NCI-H1048 (cell line): ENCODE measurements around the gene EPS8L3.

ENCODE experiments used
- DNase-seq: peaks from one replicate; lab custom pipeline; 2025; lab: John Stamatoyannopoulos, UW

The EPS8L3 gene

DNA sequence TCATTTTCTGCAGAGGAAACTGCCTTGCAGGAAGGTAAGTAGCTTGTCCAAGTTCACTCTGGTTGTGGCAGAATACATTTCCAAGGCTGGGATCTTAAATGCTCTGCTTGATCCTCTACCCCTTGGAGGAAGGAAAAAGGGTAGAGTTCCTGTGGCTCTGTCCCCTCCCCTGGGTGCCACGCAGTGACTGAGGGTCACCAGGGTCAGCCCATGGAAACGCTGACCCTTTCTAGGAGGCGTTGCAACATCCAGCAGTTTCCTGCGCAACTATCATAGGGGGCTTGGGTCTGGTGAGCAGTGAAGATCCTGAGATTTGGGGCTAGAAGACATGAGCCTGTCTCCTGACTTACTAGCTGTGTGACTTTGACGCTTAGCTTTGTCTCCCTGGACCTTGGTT lies 29.4 kb upstream of the EPS8L3 start:
- no peak for DNase-seq

- no peak for DNase-seq
Observed at GRCh38 chr1:109792056-109792831, 28.5 kb upstream of the EPS8L3 start.

GRCh38 chr1:109791495-109792043 lies 27.8 kb upstream of the EPS8L3 start:
- no peak for DNase-seq

DNA sequence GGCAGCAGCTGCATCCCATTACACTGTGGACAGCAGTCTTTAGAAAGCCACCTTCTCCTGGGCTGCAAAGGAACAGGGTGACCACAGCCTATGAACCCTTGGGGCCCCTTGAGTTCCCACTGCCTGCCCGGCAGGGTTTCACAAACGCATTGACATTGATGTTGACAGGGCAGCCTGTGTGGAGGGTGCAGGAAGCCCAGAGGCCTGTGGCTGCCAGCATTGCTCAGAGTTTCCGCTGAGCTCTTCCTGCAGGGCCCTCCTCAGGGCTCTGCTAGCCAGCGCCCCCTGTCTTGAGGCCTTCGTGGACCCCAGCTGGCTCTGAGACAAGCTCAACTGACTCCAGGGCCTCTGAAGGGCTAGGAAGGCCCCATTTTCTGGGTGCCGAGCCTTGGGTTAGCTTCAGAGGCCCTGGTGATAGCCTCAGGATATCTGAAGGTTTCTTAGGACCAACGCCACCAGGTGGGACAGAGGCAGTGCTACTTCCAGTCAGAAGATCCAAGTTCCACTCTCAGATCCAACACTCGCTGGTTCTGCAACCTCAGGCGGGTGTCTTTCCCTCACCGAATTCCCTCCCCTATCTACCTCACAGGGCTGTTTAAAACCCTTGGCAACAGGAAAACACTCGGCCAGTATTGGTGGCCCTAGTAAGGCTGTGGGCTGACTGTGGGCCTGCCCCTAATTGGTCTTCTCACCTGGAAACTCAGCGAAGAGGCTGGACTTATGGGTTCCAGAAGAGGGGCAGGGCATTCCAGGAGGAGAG lies 27.2 kb upstream of the EPS8L3 start:
- no peak for DNase-seq

GRCh38 chr1:109790329-109790728 lies 26.6 kb upstream of the EPS8L3 start:
- no peak for DNase-seq

GRCh38 chr1:109789551-109790180 lies 25.9 kb upstream of the EPS8L3 start:
- no peak for DNase-seq

DNA sequence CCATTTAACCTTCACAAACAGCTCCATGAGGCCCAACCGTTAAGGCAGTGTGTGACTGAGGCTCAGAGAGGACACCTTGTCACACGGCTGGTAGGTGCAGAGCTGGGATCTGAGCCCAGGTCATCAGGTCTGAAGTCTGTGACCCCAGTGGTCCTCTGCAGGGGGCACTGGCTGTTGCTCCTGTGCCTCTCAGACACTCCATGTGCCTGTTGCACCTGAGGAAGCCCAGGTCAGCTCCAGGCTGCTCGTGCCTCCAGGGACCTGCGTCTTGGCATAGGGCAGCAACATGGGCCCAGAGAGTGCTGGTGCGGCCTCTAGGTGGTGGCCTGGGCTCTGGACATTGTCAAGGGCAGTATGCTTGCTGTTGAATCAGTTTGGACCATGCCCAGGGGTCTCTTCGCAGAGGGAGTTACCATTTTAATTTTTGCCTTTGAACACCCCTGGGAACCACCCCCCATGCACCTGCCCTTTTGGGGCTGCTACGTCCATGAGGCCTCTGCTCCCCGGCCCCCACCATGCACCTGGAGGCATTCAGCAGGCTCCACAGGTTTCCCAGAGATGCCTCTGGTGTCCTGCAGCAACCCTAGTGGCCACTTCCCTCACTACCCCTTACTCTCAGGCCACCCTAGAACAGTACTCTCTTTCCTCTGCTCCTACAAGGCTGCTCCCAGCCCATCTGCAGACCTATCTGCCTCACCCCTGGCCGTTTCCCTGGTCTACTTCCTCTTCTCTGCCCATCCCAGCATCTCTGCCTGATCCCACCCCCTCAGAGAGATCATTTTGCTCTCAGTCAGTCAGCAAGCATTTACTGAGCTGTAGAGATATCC lies 25.2 kb upstream of the EPS8L3 start:
- no peak for DNase-seq

DNA sequence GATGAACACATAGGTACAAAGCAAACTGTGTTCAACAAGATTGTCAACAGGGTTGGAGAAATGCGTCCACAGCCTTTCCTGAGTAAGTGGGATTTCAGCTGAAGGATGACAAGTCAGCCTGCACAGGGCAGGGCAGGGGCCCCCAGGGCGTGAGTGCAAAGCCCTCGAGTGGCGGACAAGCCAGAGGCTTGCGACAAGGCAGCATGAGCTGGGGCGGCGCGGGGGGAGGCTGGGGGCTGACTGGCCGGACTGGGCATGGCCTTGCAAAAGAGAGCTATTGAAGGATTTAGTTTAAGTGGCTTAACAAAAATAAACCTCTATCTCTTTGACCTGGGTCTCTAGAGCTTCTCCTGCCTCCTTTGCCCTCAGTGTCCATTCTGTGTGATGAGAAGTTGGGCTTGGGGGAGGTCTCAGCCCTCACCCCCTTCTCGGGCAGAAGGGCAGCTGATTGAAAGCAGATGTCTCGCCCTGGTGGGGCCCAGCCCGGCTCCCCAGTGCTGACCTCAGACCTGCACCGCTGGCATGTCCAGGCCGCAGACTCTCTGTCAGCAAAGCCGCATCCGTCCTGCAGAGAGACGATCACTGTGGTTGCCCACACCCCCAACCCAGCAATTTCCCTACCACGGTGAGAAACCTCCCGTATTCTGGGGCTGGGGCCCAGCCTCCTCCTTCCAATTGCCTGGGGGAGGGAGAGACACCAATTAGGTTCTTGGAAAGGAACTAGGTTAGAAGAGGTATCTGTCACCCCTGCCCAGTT lies 24.3 kb upstream of the EPS8L3 start:
- DNase-seq: no peak

- no peak for DNase-seq
Observed at GRCh38 chr1:109787211-109787844, 23.6 kb upstream of the EPS8L3 start.

GRCh38 chr1:109786531-109787021 lies 22.9 kb upstream of the EPS8L3 start:
- DNase-seq: no peak

GRCh38 chr1:109786112-109786480 lies 22.4 kb upstream of the EPS8L3 start:
- no peak for DNase-seq

- no peak for DNase-seq
Observed at GRCh38 chr1:109785446-109786111, 21.9 kb upstream of the EPS8L3 start.

- DNase-seq: no peak
Observed at GRCh38 chr1:109784551-109785252, 21.0 kb upstream of the EPS8L3 start.

DNA sequence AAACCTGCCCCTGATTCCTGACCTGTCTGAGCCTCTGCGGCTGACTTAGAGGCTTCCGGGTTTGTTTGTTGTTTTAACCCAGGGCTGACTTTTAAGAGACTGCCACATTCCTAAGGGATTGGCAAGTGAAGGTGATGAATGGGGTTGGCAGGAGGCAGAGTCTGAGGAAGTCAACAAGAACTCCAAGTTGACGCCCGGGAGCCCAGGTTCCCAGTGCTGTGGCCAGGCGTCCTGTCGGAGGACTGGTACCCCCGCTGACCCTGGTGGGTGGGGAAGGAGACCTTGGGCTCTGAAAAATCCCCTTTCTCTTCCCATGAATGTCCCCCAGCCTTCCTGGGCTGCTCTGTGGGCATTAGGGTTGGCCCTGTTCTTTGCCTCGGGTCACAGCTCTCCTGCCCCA lies 19.7 kb upstream of the EPS8L3 start:
- DNase-seq: no peak

DNA sequence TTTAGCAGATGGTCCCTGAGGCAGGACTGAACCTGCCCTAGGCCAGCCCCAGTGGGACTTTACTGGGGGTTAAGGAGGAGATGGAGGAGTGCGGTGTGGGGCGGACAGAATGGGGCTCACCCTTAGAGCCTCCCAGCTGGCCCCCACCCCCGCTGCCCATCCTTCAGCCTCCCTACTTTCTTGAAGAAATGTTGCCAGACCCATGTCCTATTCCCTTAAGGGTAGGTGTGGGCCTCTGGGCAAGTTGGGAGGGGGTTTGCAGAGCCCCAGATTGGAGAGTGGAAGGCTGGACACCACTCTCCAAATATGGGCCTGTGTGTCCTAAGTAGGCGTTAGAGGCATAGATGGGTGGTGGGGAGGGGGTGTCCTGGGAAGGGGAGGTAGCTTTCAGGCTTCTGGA lies 19.2 kb upstream of the EPS8L3 start:
- DNase-seq: no peak

DNA sequence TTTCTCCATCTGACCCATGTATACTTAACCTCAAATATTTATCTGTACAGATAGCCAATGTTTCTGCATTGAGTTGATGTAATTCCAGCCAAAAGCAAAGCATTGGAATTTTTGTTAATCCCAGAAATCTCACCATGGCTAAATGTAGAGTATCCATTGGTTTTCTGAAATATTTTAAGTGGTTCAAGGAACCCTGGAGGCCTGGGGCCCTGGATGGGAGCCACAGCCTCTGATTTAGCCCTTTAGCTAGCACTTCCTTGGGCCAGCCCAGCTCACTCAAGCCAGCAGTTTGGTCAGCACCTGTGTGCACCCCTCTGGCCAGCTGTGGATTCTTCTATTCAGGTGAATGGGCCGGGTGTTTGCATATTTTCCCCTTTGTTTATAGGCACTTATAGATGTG lies 18.8 kb upstream of the EPS8L3 start:
- no peak for DNase-seq

DNA sequence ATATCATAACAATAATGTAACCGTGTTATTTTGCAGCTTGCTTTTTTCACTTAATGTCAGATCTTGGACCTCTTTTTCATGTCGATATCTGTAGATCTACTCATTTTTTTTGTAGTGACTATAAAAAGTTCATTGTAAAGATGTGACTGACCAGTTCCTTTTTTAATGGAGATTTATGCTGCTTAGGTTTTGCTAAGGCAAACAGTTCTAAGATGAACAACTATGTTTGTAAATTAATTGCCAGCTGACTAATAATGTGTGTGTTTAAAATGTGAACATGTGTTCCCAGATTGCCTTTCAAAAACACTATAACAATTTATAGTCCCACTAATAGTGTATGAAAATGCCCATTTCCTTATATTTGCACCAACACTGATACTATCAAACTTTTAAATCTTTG lies 18.1 kb upstream of the EPS8L3 start:
- no peak for DNase-seq

DNA sequence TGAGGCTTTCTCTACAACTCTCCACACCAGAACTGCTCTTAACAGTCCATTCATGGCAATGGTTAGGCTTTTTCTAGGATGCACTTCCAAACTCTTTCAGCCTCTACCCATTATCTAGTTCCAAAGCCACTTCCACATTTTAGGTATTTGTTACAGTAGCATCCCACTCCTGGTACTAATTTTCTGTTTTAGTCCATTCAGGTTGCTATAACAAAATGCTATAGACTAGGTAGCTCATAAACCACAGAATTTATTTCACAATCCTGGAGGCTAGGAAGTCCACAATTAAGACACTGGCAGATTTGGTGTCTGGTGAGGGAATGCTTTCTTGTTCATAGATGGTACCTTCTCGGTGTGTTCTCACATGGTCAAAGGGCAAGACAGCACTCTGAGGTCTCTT lies 17.3 kb upstream of the EPS8L3 start:
- no peak for DNase-seq

DNA sequence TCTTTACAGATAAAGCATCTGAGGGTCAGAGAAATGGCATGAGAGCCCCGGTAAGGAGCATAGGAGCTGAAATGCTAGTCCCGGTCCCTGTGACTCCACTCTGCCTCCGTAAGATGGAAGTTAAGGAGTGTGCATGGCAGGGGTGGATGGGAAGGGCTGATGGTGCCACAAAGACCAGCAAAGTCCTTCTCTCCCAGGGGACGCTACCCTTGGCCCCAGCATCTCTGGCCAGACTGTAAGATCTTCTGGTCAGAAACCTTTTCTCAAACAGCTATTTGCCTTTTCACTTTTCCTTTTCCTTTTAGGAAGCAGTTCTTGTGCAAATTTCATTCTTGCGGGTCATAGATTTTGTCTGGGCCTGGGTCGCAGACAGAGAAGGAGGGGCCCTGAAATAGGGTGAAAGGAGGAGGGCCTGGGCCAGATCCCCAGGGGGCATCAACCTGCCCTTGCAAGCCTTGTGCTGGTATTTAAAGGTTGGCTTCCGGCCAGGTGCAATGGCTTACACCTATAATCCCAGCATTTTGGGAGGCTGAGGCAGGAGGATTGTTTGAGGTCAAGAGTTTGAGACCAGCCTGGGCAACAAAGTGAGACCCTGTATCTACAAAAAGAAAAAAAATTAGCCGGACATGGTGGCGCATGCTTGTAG lies 14.4 kb upstream of the EPS8L3 start:
- DNase-seq: no peak
